GM20431 (cell line): Measurements from ENCODE around the gene SPTY2D1.
"Not testable (repeated sequence)": the region's sequence is repeated elsewhere in the genome, so short reads cannot be mapped to it uniquely, and the experiment has no call there.

Source experiments
- in situ Hi-C: fragments of 300-500 bp; cut with MseI, MboI; formaldehyde crosslinking; loops from one replicate; pipeline ENCODE4 v1.15.0; 2020; ENCODE audit warnings: low sequenced_read_pairs; ENCODE audit not compliant: unreplicated experiment

SPTY2D1 gene

GRCh38 chr11:18634140-18635032, at the start of gene SPTY2D1:
Gene SPTY2D1 (minus strand): TSS chr11:18634342. CDS start chr11:18634257, 85 bp downstream.
- in situ Hi-C loops, result no loop called here

DNA sequence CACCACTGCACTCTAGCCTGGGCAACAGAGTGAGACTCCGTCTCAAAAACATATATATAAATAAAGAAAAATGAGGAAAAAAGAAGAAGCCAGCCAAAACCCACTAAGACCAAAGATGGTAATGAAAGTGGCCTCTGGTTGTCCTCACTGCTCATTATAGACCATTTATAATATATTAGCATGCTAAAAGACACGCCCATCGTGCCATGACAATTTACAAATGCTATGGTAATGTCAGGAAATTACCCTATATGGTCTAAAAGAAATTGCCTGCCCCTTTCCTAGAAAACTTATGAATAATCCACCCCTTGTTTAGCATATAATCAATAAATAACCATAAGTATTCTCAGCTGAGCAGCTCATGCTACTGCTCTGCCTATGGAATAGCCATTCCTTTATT, 48.3 kb upstream of the SPTY2D1 start:
- in situ Hi-C loops, result no loop called here

- in situ Hi-C loops, result not testable (repeated sequence)
Measured at GRCh38 chr11:18681949-18682348, 47.8 kb upstream of the SPTY2D1 start.

GRCh38 chr11:18677560-18677959, 43.4 kb upstream of the SPTY2D1 start:
- in situ Hi-C loops, result no loop called here

DNA sequence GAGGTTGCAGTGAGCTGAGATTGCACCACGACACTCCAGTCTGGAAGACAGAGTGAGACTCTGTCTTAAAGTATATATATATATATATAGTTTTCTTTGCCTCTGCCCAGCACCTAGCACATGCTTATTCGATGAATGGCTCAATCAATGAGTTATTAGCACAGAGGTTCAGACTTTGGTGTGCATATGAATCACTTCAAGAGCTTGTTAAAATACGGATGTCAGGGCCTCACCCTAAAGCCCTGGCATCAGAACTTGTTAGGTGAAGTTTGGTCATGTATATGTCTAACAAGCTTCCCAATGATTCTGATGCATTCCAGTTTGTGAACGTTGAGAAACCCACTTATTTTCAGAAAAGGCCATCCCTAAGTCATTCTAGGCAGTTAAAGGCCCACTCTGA, 42.7 kb upstream of the SPTY2D1 start:
- in situ Hi-C loops, result no loop called here

DNA sequence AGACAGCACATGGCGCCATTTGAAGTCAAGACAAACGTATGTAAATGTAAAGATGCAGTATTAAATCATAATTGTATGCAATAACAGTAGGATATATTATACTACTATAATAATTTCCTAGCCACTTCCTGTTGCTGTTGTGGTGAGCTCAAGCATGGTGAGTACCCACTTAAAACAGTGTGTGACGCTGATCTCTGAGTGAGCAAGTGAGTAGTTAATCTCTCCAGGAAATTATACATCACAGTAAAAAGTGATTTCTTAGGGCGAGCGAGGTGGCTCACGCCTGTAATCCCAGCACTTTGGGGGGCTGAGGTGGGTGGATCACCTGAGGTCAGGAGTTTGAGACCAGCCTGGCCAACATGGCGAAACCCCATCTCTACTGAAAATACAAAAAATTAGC, 38.1 kb upstream of the SPTY2D1 start:
- in situ Hi-C loops, result not testable (repeated sequence)

DNA sequence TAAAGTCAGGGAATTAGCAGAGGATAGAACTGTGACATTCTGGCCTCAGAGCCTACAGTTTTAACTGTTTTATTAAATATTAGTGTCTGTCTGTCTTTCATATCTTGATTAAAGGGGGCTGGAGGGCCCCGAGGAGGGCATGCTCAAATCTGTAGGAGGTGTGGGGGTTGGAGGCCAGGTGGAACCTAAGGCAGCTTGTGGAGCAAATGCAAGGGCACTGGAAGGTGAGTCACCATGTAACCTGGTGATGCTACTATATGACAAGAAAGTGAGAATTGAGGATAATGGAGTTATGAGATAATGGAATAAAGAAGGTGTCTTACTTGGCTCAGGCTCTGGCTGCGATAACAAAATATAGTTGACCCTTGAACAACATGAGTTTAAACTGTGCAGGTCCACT, 37.1 kb upstream of the SPTY2D1 start:
- in situ Hi-C loops, result no loop called here

- in situ Hi-C loops, result no loop called here
Measured at GRCh38 chr11:18669711-18670110, 35.6 kb upstream of the SPTY2D1 start.

DNA sequence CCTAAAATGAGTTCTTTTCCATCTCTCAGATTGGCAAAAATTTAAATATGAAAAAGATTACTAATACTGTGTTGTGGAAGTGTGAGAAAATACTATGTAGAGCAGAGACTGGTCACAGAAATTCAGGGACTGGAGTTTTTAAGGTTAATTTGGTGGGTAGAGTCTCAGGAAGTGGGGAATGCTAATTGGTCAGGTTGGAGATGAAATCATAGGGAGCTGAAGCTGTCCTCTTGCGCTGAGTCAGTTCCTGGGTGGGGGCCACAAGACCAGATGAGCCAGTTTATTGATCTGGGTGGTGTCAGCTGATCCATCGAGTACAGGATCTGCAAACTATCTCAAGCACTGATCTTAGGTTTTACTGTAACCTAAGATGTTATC, 35.1 kb upstream of the SPTY2D1 start:
- in situ Hi-C loops, result no loop called here

DNA sequence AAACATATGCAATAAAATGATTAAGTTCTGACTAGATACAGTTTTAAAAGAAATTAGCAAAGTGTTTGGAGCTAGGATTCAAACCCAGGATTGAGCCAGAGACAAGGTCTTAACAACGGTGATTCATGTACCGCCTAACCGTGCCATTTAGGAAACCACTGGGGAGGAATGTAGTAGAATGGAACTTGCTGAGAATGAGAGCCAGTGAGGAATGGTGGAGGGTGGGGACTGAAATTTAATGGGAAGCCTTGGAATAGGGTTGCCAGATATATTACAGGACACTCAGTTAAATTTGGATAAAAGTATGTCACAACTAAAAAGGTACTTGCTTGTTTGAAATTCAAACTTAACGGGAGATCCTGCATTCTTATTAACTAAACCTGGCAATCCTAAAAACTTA, 34.0 kb upstream of the SPTY2D1 start:
- in situ Hi-C loops, result no loop called here

DNA sequence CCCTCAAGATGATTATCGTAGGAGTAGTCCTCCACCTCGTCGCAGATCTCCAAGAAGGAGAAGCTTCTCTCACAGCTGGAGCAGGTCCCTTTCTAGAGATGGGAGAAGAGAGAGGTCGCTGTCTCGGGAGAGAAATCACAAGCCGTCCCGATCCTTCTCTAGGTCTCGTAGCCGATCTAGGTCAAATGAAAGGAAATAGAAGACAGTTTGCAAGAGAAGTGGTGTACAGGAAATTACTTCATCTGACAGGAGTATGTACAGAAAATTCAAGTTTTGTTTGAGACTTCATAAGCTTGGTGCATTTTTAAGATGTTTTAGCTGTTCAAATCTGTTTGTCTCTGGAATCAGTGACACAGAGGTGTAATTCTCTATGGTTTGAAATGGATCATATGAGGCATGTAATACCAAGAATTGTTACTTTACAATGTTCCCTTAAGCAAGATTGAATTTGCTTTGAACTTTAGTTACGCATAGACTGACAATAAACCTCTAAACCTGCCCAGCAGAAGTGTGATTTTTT, 31.3 kb upstream of the SPTY2D1 start:
- in situ Hi-C loops, result not testable (repeated sequence)

GRCh38 chr11:18657673-18658072, 23.5 kb upstream of the SPTY2D1 start:
- in situ Hi-C loops, result loop anchor here (10.0 kb wide), 1 partner anchor 113 kb away; no protein-coding TSS in a partner anchor

GRCh38 chr11:18650859-18651557, 16.9 kb upstream of the SPTY2D1 start:
- in situ Hi-C loops, result loop anchor here (10.0 kb wide), 1 partner anchor 106 kb away; no protein-coding TSS in a partner anchor

DNA sequence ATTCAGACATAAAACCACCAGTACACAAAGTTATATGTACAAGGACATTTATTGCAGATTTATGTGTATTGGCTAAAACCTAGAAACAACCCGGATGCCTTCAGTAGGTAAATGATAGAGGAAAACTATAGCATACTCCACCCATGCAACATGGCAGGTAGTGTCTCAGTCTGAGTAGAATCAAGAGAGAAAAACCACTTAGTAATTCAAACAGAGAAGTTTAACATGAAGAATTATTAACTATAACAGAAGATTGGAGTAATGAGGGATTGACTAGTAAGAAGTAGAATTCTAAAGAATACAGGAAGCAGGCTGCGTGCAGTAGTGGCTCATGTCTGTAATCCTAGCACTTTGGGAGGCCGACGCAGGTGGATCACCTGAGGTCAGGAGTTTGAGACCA, 16.2 kb upstream of the SPTY2D1 start:
- in situ Hi-C loops, result loop anchor here (10.0 kb wide), 1 partner anchor 106 kb away; no protein-coding TSS in a partner anchor

DNA sequence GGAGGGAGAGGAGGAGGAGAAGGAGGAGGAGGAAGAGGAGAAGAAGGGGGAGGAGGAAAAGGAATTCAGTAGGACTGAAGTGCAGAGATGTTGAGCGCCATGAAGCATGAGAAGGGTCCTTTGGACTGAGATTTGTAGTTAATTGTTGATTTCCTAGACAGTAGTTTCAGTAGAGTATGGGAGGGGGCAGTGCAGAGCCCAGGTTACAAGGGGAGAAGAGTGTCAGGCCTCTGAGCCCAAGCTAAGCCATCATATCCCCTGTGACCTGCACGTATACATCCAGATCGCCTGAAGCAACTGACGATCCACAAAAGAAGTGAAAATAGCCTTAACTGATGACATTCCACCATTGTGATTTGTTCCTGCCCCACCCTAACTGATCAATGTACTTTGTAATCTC, 8.9 kb upstream of the SPTY2D1 start:
- in situ Hi-C loops, result not testable (repeated sequence)

DNA sequence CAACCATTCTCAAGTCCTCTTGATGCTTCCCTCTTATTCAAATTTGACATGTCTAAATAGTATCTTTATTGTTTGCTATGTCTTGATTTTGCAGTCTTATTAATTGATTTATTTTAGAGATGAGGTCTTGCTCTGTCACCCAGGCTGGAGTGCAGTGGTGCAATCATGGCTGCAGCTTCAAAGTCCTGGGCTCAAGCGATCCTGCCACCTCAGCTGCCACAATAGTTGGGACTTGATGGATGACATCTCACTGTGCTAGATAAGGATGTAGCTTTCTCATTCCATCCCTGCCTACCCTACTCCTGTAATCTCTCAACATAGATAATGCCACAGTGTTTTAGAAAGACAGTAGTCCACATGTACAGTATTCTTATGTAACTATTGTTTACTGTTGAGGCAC, 7.5 kb upstream of the SPTY2D1 start:
- in situ Hi-C loops, result no loop called here

- in situ Hi-C loops, result no loop called here
Measured at GRCh38 chr11:18633256-18634139, 644 bp downstream of the SPTY2D1 start.

DNA sequence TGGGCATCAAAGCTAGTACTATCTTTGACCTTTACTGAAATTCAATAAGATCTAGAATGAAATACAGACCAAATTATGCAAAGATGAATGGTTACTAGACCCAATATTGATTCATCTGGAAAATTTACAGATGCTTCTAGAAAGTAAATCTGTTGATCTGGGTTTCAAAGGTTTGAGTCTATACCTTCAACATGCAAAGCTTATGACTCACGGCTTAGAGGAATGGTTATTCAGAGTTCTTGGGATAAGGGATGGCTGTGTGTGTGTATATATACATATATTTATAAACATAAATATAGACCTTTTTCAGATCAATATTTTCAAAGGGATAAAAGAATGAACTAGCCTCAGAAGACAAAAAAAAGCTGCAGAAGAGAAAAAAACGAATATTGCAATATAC, 1.3 kb downstream of the SPTY2D1 start:
- in situ Hi-C loops, result no loop called here

DNA sequence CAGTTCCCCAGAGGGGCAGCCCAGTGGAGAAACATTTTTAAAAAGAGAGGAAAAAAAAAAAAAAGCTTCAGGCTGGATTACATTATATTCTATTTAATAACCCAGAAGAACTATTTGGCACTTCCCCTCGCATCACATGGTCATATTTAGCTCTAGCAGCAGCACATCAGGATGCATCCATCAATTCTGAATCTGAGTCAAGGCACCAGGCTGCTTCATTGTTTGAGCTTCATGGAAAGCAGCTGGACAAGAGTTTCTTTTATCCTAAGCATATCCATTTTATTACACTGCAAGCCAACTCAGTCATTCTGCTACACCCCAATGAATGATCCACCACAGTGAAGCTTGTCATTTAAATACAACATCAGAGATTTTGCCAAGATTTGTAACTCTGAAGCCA, 10.0 kb downstream of the SPTY2D1 start:
- in situ Hi-C loops, result no loop called here

DNA sequence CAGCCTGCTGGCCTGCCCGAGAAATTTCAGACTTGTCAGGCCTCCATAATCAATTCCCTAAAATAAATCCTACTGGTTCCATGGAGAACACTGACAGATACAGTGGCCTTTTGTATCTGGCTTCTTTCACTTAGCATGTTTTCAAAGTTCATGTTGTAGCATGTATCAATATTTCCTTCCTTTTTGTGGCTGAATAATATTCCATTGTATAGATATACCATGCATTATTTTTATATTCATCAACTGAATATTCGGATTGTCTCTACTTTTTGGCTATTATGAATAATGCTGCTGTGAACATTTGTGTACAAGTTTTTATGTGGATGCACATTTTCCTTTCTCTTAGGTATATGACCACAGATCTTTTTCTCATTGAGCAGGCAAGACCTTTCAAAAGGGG, 10.4 kb downstream of the SPTY2D1 start:
- in situ Hi-C loops, result no loop called here
